ENCODE results near the gene KCNJ2.

Gene KCNJ2

DNA sequence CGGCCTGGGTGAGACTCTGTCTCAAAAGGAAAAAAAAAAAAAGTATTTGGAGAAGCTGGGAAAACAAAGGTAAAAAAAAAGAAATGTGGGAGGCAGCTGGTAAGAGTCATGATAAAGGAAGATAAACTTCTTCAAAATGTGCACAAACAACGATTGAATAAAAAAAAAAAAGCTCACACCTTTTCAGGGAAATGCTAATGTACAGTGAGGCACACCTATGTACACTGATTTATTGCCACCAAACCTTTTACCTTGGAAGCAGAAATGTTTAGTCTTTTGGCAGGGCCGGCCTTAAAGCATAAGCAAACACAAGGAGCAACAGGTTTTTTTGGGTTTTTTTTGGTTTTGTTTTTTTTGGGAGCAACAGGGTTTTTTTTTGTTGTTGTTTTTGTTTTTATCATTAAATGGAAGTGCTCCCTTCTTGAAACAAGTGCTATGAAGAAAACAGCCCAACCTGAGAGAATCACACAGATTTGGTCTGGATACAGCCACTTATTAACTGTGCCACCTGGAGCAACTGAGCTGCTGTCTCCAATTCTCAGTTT is 29.8 kb upstream of the KCNJ2 start:
- H3K27me3 ChIP-seq (ENCODE audit: insufficient read depth, low read length), result no peaks in the 10 kb centered on the region
- no peak overlapping the region for H3K4me3 ChIP-seq (ENCODE audit: low read depth, low read length)

DNA sequence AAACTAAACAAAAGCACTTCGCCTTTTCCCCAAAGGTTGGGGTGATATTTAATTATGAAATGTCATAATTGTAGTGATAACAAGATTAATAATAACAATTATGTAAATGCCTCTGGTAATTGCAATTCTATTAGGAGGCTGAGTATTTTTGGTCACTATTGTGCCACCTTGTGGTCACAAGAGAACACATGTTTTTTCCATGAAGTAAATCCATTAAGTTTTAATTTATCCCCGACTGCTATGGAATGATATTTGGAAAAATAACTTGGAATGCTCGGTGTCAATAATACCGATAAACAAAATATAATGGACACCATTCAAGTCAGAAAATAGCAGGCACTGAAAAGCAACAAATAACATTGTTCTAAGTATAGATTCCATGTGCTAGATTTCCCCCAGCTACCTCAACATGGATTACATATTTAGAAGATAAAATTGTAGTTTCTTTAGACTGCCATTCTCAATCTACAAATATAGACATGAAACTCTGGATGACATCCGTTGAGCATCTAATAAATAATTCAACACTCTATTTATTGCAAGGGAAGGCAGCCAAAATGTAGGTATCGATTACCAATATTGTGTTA is 25.0 kb upstream of the KCNJ2 start:
- Histone ChIP-seq H3K79me1 (ENCODE audit: low read length) (no peaks in the 10 kb centered on the region), H3K36me3 (ENCODE audit: control insufficient read depth in 1 of 2, insufficient read depth in 2 of 2, low read length in 2 of 2) (no peaks in the 10 kb centered on the region), H4K8ac (ENCODE audit: low read depth, low read length) (no peak overlapping the region), H4K91ac (ENCODE audit: low read depth, low read length) (no peak overlapping the region), H3K4me2 (ENCODE audit: low read length) (no peak overlapping the region), H2BK12ac (ENCODE audit: low read length) (no peak overlapping the region), H3K14ac (ENCODE audit: low read length) (no peak overlapping the region), H3K4me3 (ENCODE audit: low read depth, low read length) (no peak overlapping the region), H3K4me1 (ENCODE audit: control insufficient read depth in 1 of 2, insufficient read depth in 2 of 2, low read length in 2 of 2) (no peaks in the 10 kb centered on the region), H3K27ac (ENCODE audit: low read depth, low read length) (no peak overlapping the region), H3K27me3 (ENCODE audit: insufficient read depth, low read length) (no peaks in the 10 kb centered on the region), H2AFZ (ENCODE audit: insufficient read depth, low read length, poor library complexity) (no peak overlapping the region), H3K23ac (ENCODE audit: low read length) (no peak overlapping the region), H3K18ac (ENCODE audit: low read length) (no peak overlapping the region), H4K12ac (ENCODE audit: low read depth, low read length) (no peak overlapping the region), H3K4ac (ENCODE audit: low read depth, low read length) (no peak overlapping the region), H2AK5ac (ENCODE audit: low read length) (no peak overlapping the region), H2BK120ac (ENCODE audit: insufficient read depth, low read length, poor library complexity) (no peak overlapping the region), H3K79me2 (ENCODE audit: control insufficient read depth, insufficient read depth, low read length, poor library complexity) (no peaks in the 10 kb centered on the region), H3K9me3 (ENCODE audit: insufficient read depth, low read depth, low read length) (no peaks in the 10 kb centered on the region), H2BK5ac (ENCODE audit: low read depth, low read length, poor library complexity) (no peak overlapping the region), H3K9ac (ENCODE audit: low read length) (no peak overlapping the region)
- peak in 1 of 2 donors; percentile 59 for DNase-seq
- no CpG with 5 or more reads among the region's 6 CpGs for WGBS (ENCODE audit: extremely low coverage, insufficient coverage, insufficient read length)

More for the DNA sequence above, 29.8 kb upstream of the KCNJ2 start:
- Histone ChIP-seq H3K9ac (ENCODE audit: low read length) (no peak overlapping the region), H3K18ac (ENCODE audit: low read length) (no peak overlapping the region), H3K4ac (ENCODE audit: low read depth, low read length) (no peak overlapping the region), H2AFZ (ENCODE audit: insufficient read depth, low read length, poor library complexity) (no peak overlapping the region), H2BK120ac (ENCODE audit: insufficient read depth, low read length, poor library complexity) (no peak overlapping the region), H4K12ac (ENCODE audit: low read depth, low read length) (no peak overlapping the region), H3K27ac (ENCODE audit: low read depth, low read length) (no peak overlapping the region), H3K4me1 (ENCODE audit: control insufficient read depth in 1 of 2, insufficient read depth in 2 of 2, low read length in 2 of 2) (peaks cover 0 to 2% of the 10 kb centered on the region in 2 experiments), H2BK12ac (ENCODE audit: low read length) (no peak overlapping the region), H3K79me1 (ENCODE audit: low read length) (no peaks in the 10 kb centered on the region), H3K14ac (ENCODE audit: low read length) (no peak overlapping the region), H3K9me3 (ENCODE audit: insufficient read depth, low read depth, low read length) (no peaks in the 10 kb centered on the region), H2AK5ac (ENCODE audit: low read length) (no peak overlapping the region), H3K79me2 (ENCODE audit: control insufficient read depth, insufficient read depth, low read length, poor library complexity) (no peaks in the 10 kb centered on the region), H3K23ac (ENCODE audit: low read length) (no peak overlapping the region), H4K91ac (ENCODE audit: low read depth, low read length) (no peak overlapping the region), H3K36me3 (ENCODE audit: control insufficient read depth in 1 of 2, insufficient read depth in 2 of 2, low read length in 2 of 2) (no peaks in the 10 kb centered on the region), H3K4me2 (ENCODE audit: low read length) (no peak overlapping the region), H4K8ac (ENCODE audit: low read depth, low read length) (no peak overlapping the region), H2BK5ac (ENCODE audit: low read depth, low read length, poor library complexity) (no peak overlapping the region)
- no CpG with 5 or more reads among the region's 3 CpGs for whole genome bisulfite sequencing (ENCODE audit: extremely low coverage, insufficient coverage, insufficient read length)
- DNase-seq, result no peak

DNA sequence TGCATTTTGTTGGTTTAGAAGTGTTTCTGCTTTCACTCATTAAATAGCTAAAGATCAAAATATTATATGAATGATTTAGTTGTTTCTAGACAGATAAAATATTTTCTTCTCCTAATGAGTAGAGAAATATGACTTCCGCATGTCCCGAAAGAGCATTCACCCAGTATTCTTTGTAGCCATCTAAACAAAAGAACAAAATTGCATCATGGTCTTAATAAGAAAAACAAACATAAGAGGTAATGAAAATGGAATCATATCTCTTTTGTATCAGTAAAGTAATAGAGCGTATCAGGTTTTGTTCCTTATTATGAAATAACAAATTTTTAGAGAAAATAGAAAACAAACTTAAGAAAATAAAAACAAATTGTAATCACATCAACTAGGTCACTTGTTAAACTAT is 16.1 kb upstream of the KCNJ2 start:
- Histone ChIP-seq H3K27me3 (ENCODE audit: insufficient read depth, low read length) (no peaks in the 10 kb centered on the region), H4K12ac (ENCODE audit: low read depth, low read length) (no peak overlapping the region), H2BK120ac (ENCODE audit: insufficient read depth, low read length, poor library complexity) (no peak overlapping the region), H3K36me3 (ENCODE audit: control insufficient read depth in 1 of 2, insufficient read depth in 2 of 2, low read length in 2 of 2) (no peaks in the 10 kb centered on the region), H2AFZ (ENCODE audit: insufficient read depth, low read length, poor library complexity) (no peak overlapping the region), H3K79me1 (ENCODE audit: low read length) (no peaks in the 10 kb centered on the region), H3K9me3 (ENCODE audit: insufficient read depth, low read depth, low read length) (no peaks in the 10 kb centered on the region), H3K79me2 (ENCODE audit: control insufficient read depth, insufficient read depth, low read length, poor library complexity) (no peaks in the 10 kb centered on the region), H3K23ac (ENCODE audit: low read length) (no peak overlapping the region), H3K4me2 (ENCODE audit: low read length) (no peak overlapping the region), H3K18ac (ENCODE audit: low read length) (no peak overlapping the region), H3K4ac (ENCODE audit: low read depth, low read length) (no peak overlapping the region), H3K27ac (ENCODE audit: low read depth, low read length) (no peak overlapping the region), H2AK5ac (ENCODE audit: low read length) (no peak overlapping the region), H4K91ac (ENCODE audit: low read depth, low read length) (no peak overlapping the region), H3K9ac (ENCODE audit: low read length) (no peak overlapping the region), H3K4me1 (ENCODE audit: control insufficient read depth in 1 of 2, insufficient read depth in 2 of 2, low read length in 2 of 2) (no peaks in the 10 kb centered on the region), H3K14ac (ENCODE audit: low read length) (no peak overlapping the region), H4K8ac (ENCODE audit: low read depth, low read length) (no peak overlapping the region), H3K4me3 (ENCODE audit: low read depth, low read length) (no peak overlapping the region), H2BK12ac (ENCODE audit: low read length) (no peak overlapping the region), H2BK5ac (ENCODE audit: low read depth, low read length, poor library complexity) (no peak overlapping the region)
- WGBS (ENCODE audit: extremely low coverage, insufficient coverage, insufficient read length), result no CpG with 5 or more reads among the region's 3 CpGs
- no peak for DNase-seq

DNA sequence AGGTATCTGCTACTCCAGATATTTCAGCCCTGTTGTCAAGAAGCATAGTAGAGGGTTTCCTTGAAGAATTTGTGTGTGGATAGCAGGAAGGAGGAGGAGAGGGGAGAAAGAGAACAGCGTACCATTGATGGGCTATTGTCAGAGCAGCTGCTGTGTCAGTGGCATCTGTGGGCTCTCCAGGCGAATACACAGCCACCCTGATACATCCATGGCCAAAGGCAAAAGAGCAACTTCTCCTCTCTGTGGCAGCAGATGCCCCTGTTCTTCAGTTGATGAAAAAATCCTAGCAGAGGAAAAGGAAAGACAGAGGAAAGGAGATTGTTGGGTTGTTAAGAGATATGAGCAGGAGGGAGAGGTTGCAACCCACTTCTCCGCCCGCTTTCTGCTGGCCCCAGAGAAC is 12.2 kb upstream of the KCNJ2 start:
- Histone ChIP-seq H3K4me2 (ENCODE audit: low read length) (no peak overlapping the region), H4K12ac (ENCODE audit: low read depth, low read length) (no peak overlapping the region), H3K14ac (ENCODE audit: low read length) (no peak overlapping the region), H2BK12ac (ENCODE audit: low read length) (no peak overlapping the region), H2BK120ac (ENCODE audit: insufficient read depth, low read length, poor library complexity) (no peak overlapping the region), H3K36me3 (ENCODE audit: control insufficient read depth in 1 of 2, insufficient read depth in 2 of 2, low read length in 2 of 2) (no peaks in the 10 kb centered on the region), H4K91ac (ENCODE audit: low read depth, low read length) (no peak overlapping the region), H3K18ac (ENCODE audit: low read length) (no peak overlapping the region), H3K79me1 (ENCODE audit: low read length) (no peaks in the 10 kb centered on the region), H2AK5ac (ENCODE audit: low read length) (no peak overlapping the region), H3K4me1 (ENCODE audit: control insufficient read depth in 1 of 2, insufficient read depth in 2 of 2, low read length in 2 of 2) (no peaks in the 10 kb centered on the region), H2BK5ac (ENCODE audit: low read depth, low read length, poor library complexity) (no peak overlapping the region), H3K79me2 (ENCODE audit: control insufficient read depth, insufficient read depth, low read length, poor library complexity) (no peaks in the 10 kb centered on the region), H3K9me3 (ENCODE audit: insufficient read depth, low read depth, low read length) (no peaks in the 10 kb centered on the region), H4K8ac (ENCODE audit: low read depth, low read length) (no peak overlapping the region), H2AFZ (ENCODE audit: insufficient read depth, low read length, poor library complexity) (no peak overlapping the region), H3K9ac (ENCODE audit: low read length) (no peak overlapping the region), H3K4ac (ENCODE audit: low read depth, low read length) (no peak overlapping the region), H3K4me3 (ENCODE audit: low read depth, low read length) (no peak overlapping the region), H3K27ac (ENCODE audit: low read depth, low read length) (no peak overlapping the region), H3K23ac (ENCODE audit: low read length) (no peak overlapping the region), H3K27me3 (ENCODE audit: insufficient read depth, low read length) (no peaks in the 10 kb centered on the region)
- no CpG with 5 or more reads among the region's 4 CpGs for WGBS (ENCODE audit: extremely low coverage, insufficient coverage, insufficient read length)
- DNase-seq, result no peak

All from trophoblast cell (in vitro differentiated cells and primary cell).